Thyroid gland (tissue), 4 donors: ENCODE results near the gene TRPV3. TPM values are rescaled to one million over a fixed set of nuclear protein-coding genes. Genes with fewer than 3 reads are reported as not detected.
A peak's percentile ranks its signal among the peaks of the same experiment; 100 is the strongest.
"Not testable (repeated sequence)": the region's sequence is repeated elsewhere in the genome, so short reads cannot be mapped to it uniquely, and the experiment has no call there.

Experiments
- DNase-seq, 2 donors: peaks; one replicate each; pipeline ENCODE4 v3.0.0-alpha.2; 2019
- H3K27ac ChIP-seq, 3 donors: fragments of 200-600 bp; sonication (generic); 1 replicate in 2 of 3; 2 replicates in 1 of 3; pipeline ENCODE4 v1.5.1; 2016 to 2019; ENCODE audit warnings: mild to moderate bottlenecking in 1 of 3, moderate library complexity in 1 of 3
- H3K27me3 ChIP-seq: fragments of 200-600 bp; sonication (generic); one replicate; pipeline ENCODE4 v1.5.1; 2019
- H3K36me3 ChIP-seq, 2 donors: fragments of 200-600 bp; sonication (generic); one replicate each; pipeline ENCODE4 v1.5.1; 2016 to 2019
- H3K4me1 ChIP-seq, 2 donors: fragments of 200-600 bp; sonication (generic); one replicate each; pipeline ENCODE4 v1.5.1; 2017 to 2019
- H3K4me3 ChIP-seq, 3 donors: fragments of 200-600 bp; sonication (generic); replicated peaks in 1 of 3; 1 replicate in 2 of 3; 2 replicates in 1 of 3; pipeline ENCODE4 v1.5.1; 2016; ENCODE audit warnings: mild to moderate bottlenecking in 1 of 3
- H3K9me3 ChIP-seq: fragments of 200-600 bp; sonication (generic); one replicate; pipeline ENCODE4 v1.5.1; 2017
- CTCF ChIP-seq, 6 experiments: fragments of 200-600 bp in 3 of 6; fragments of 450-650 bp in 3 of 6; sonication (generic) in 3 of 6; IDR thresholded peaks; one replicate each; pipeline ENCODE4 v1.5.1; 2016 to 2019; ENCODE audit warnings: antibody characterized with exemption in 6 of 6, mild to moderate bottlenecking in 2 of 6, inconsistent platforms in 1 of 6, moderate library complexity in 1 of 6
- POLR2A ChIP-seq, 2 donors: fragments of 450-650 bp; IDR thresholded peaks; one replicate each; pipeline ENCODE4 v1.6.1; 2017; ENCODE audit warnings: antibody characterized with exemption in 2 of 2, mild to moderate bottlenecking in 2 of 2, moderate library complexity in 1 of 2
- WGBS, 2 donors: methylation state at CpG; one replicate each; pipeline ENCODE4 v1.1.5; 2017; 5-methylcytosine and 5-hydroxymethylcytosine counted together
- intact Hi-C: fragments of 100-400 bp; cut with DNase I; formaldehyde crosslinking; loops from one replicate; pipeline ENCODE4 v1.15.1; 2023
- total RNA-seq, 4 donors: library from RNA; depleted of rRNA; stranded (reverse); fragments of >200 nt; gene quantifications; one replicate each; pipeline ENCODE4 v1.2.3, GENCODE V29; 2016

TRPV3 gene
- total RNA-seq, 4 donors from 2014 or later: 0.11 to 1.2 (median 1.0) TPM

GRCh38 chr17:3589784-3590183 lies 32.2 kb upstream of the TRPV3 start:
- intact Hi-C loops: no loop called here
- no peaks in the 10 kb centered on the region for H3K9me3 ChIP-seq
- H3K4me1 ChIP-seq: no peaks in the 10 kb centered on the region
- no peak for TF ChIP-seq CTCF (IDR thresholded peaks at IDR 0.05)
- no peak for DNase-seq
- H3K4me3 ChIP-seq: no peak overlapping the region
- H3K36me3 ChIP-seq: peaks cover 12 to 17% of the 10 kb centered on the region in 2 donors
- no peak overlapping the region for H3K27ac ChIP-seq
- no peaks in the 10 kb centered on the region for H3K27me3 ChIP-seq
- 96 to 97% methylated on average over 16 to 22 of the region's 22 CpGs for WGBS, 2 donors

GRCh38 chr17:3585826-3586225 lies 28.2 kb upstream of the TRPV3 start:
- intact Hi-C loops: no loop called here
- H3K4me1 ChIP-seq: no peaks in the 10 kb centered on the region

GRCh38 chr17:3583456-3583855 lies 25.8 kb upstream of the TRPV3 start:
- Histone ChIP-seq H3K9me3 (no peaks in the 10 kb centered on the region), H3K27me3 (no peaks in the 10 kb centered on the region), H3K27ac (peak overlapping the region in 1 of 3 donors; percentile 18), H3K4me1 (no peaks in the 10 kb centered on the region), H3K36me3 (peaks cover 6 to 13% of the 10 kb centered on the region in 2 donors), H3K4me3 (no peak overlapping the region)
- DNase-seq: no peak
- TF ChIP-seq POLR2A (IDR thresholded peaks at IDR 0.05) (no peak), CTCF (IDR thresholded peaks at IDR 0.05) (no peak)
- WGBS, 2 donors: 85 to 88% methylated on average over 8 to 9 of the region's 9 CpGs
- intact Hi-C loops: no loop called here

More at GRCh38 chr17:3585826-3586225, 28.2 kb upstream of the TRPV3 start:
- DNase-seq: no peak
- 89 to 94% methylated on average over 11 of the region's 17 CpGs for WGBS, 2 donors
- no peaks in the 10 kb centered on the region for H3K9me3 ChIP-seq
- H3K27me3 ChIP-seq: no peaks in the 10 kb centered on the region
- peaks cover 12 to 17% of the 10 kb centered on the region in 2 donors for H3K36me3 ChIP-seq
- no peak overlapping the region for H3K27ac ChIP-seq
- TF ChIP-seq CTCF (IDR thresholded peaks at IDR 0.05): no peak
- TF ChIP-seq POLR2A (IDR thresholded peaks at IDR 0.05): no peak
- no peak overlapping the region for H3K4me3 ChIP-seq

GRCh38 chr17:3582915-3583314 lies 25.3 kb upstream of the TRPV3 start:
- no peak overlapping the region for H3K4me3 ChIP-seq
- no peaks in the 10 kb centered on the region for H3K27me3 ChIP-seq
- peak; percentile 73 to 81 for DNase-seq
- no peaks in the 10 kb centered on the region for H3K4me1 ChIP-seq
- peak overlapping the region in 1 of 3 donors; percentile 18 for H3K27ac ChIP-seq
- no peaks in the 10 kb centered on the region for H3K9me3 ChIP-seq
- peaks cover 5 to 8% of the 10 kb centered on the region in 2 donors for H3K36me3 ChIP-seq
- 45 to 75% methylated on average over 9 of the region's 9 CpGs for WGBS, 2 donors
- TF ChIP-seq CTCF (IDR thresholded peaks at IDR 0.05): no peak
- no peak for TF ChIP-seq POLR2A (IDR thresholded peaks at IDR 0.05)
- intact Hi-C loops: no loop called here

GRCh38 chr17:3578667-3579066 lies 21.1 kb upstream of the TRPV3 start:
- DNase-seq, H3K27ac ChIP-seq, H3K4me3 ChIP-seq, intact Hi-C loops, H3K4me1 ChIP-seq, H3K36me3 ChIP-seq, H3K27me3 ChIP-seq, H3K9me3 ChIP-seq: not testable (repeated sequence)
- 80 to 84% methylated on average over 4 of the region's 4 CpGs for WGBS, 2 donors

- no peaks in the 10 kb centered on the region for H3K4me1 ChIP-seq
- intact Hi-C loops: no loop called here
- WGBS, 2 donors: 87 to 89% methylated on average over 3 to 11 of the region's 11 CpGs
- no peak overlapping the region for H3K4me3 ChIP-seq
- no peak for TF ChIP-seq CTCF (IDR thresholded peaks at IDR 0.05)
- no peak for TF ChIP-seq POLR2A (IDR thresholded peaks at IDR 0.05)
- no peaks in the 10 kb centered on the region for H3K27me3 ChIP-seq
- H3K27ac ChIP-seq: no peak overlapping the region
- no peak for DNase-seq
- no peaks in the 10 kb centered on the region for H3K36me3 ChIP-seq
- H3K9me3 ChIP-seq: no peaks in the 10 kb centered on the region
These were observed 19.4 kb upstream of the TRPV3 start for GRCh38 chr17:3576970-3577369.
